GM23338 (cell line): ENCODE data around the gene WNK1. TPM values are rescaled to one million over a fixed set of nuclear protein-coding genes. Genes with fewer than 3 reads are reported as not detected.
"Not testable (repeated sequence)": the region's sequence is repeated elsewhere in the genome, so short reads cannot be mapped to it uniquely, and the experiment has no call there.

Experiments used
- ATAC-seq: fragments of 200-7000 bp; cut with Tn5 transposase; 3 replicates; pipeline ENCODE4 v1.9.1; 2020
- DNase-seq: peaks from one replicate; pipeline ENCODE4 v3.0.0-alpha.2; 2015; ENCODE audit warnings: low spot score
- H2AFZ ChIP-seq: fragments of 200-600 bp; sonication (generic); 2 replicates; pipeline ENCODE4 v1.8.0; 2016; ENCODE audit warnings: antibody characterized with exemption, mild to moderate bottlenecking, moderate library complexity
- H3F3A ChIP-seq: fragments of 200-600 bp; sonication (generic); replicated peaks from 2 replicates; pipeline ENCODE4 v1.8.0; 2017; ENCODE audit warnings: antibody characterized with exemption, mixed run types, low read depth
- H3K27ac ChIP-seq: fragments of 200-600 bp; sonication (generic); 2 replicates; pipeline ENCODE4 v1.6.1; 2016; ENCODE audit warnings: low read depth
- H3K27me3 ChIP-seq: fragments of 200-600 bp; sonication (generic); 2 replicates; pipeline ENCODE4 v1.8.0; 2016; ENCODE audit warnings: mild to moderate bottlenecking, mixed run types, moderate library complexity; ENCODE audit not compliant: insufficient read depth
- H3K36me3 ChIP-seq: fragments of 200-600 bp; sonication (generic); 2 replicates; pipeline ENCODE4 v1.8.0; 2016; ENCODE audit warnings: mild to moderate bottlenecking; ENCODE audit not compliant: insufficient read depth
- H3K4me1 ChIP-seq: fragments of 200-600 bp; sonication (generic); 2 replicates; pipeline ENCODE4 v1.8.0; 2016; ENCODE audit warnings: mild to moderate bottlenecking, moderate library complexity; ENCODE audit not compliant: insufficient read depth
- H3K4me2 ChIP-seq: fragments of 200-600 bp; sonication (generic); 2 replicates; pipeline ENCODE4 v1.7.1; 2017; ENCODE audit warnings: mixed run types
- H3K4me3 ChIP-seq: fragments of 200-600 bp; sonication (generic); 2 replicates; pipeline ENCODE4 v1.6.1; 2016; ENCODE audit warnings: mixed run types
- H3K79me2 ChIP-seq: fragments of 200-600 bp; sonication (generic); replicated peaks from 2 replicates; pipeline ENCODE4 v1.8.0; 2017; ENCODE audit warnings: mild to moderate bottlenecking; ENCODE audit not compliant: insufficient read depth
- H3K9me2 ChIP-seq: fragments of 200-600 bp; sonication (generic); 2 replicates; pipeline ENCODE4 v1.8.0; 2017; ENCODE audit not compliant: insufficient read depth
- H4K20me1 ChIP-seq: fragments of 200-600 bp; sonication (generic); replicated peaks from 2 replicates; pipeline ENCODE4 v1.8.0; 2017; ENCODE audit warnings: mild to moderate bottlenecking; ENCODE audit not compliant: insufficient read depth
- H3K27ac Mint-ChIP-seq: 2 replicates; pipeline ENCODE4 v1.8.0; 2020; ENCODE audit warnings: inconsistent platforms, mild to moderate bottlenecking, moderate library complexity, mixed read lengths
- H3K27me3 Mint-ChIP-seq: 3 replicates; pipeline ENCODE4 v1.8.0; 2022; ENCODE audit warnings: low read depth, mild to moderate bottlenecking, moderate library complexity, mixed read lengths, inconsistent platforms; ENCODE audit not compliant: insufficient read depth, poor library complexity
- H3K36me3 Mint-ChIP-seq: 3 replicates; pipeline ENCODE4 v1.8.0; 2021; ENCODE audit warnings: low read depth, mild to moderate bottlenecking, inconsistent platforms, moderate library complexity, mixed read lengths
- H3K4me1 Mint-ChIP-seq: 3 replicates; pipeline ENCODE4 v1.8.0; 2020; ENCODE audit warnings: mild to moderate bottlenecking, inconsistent platforms, mixed read lengths
- H3K4me3 Mint-ChIP-seq: 3 replicates; pipeline ENCODE4 v1.8.0; 2021; ENCODE audit warnings: moderate library complexity, mild to moderate bottlenecking, inconsistent platforms, mixed read lengths
- H3K9me3 Mint-ChIP-seq: 3 replicates; pipeline ENCODE4 v1.8.0; 2020; ENCODE audit warnings: moderate library complexity, mild to moderate bottlenecking, inconsistent platforms, mixed read lengths
- CREB1 ChIP-seq: fragments of 250-450 bp; sonication (Bioruptor Pico); IDR thresholded peaks from 2 replicates; pipeline ENCODE4 v1.5.0; 2020; ENCODE audit warnings: low read depth, mild to moderate bottlenecking, moderate library complexity
- EZH2 ChIP-seq: fragments of 200-600 bp; sonication (generic); IDR thresholded peaks from one replicate; pipeline ENCODE4 v1.8.0; 2017; ENCODE audit warnings: antibody characterized with exemption, mild to moderate bottlenecking, low read depth; ENCODE audit not compliant: unreplicated experiment
- JUNB ChIP-seq: IDR thresholded peaks from one replicate; pipeline ENCODE4 v1.6.1; 2016; ENCODE audit warnings: antibody characterized with exemption; ENCODE audit not compliant: unreplicated experiment
- NANOG ChIP-seq: IDR thresholded peaks from 2 replicates; pipeline ENCODE4 v1.6.1; 2016; ENCODE audit warnings: antibody characterized with exemption, borderline replicate concordance
- STAT1 ChIP-seq: IDR thresholded peaks from one replicate; pipeline ENCODE4 v1.6.1; 2016; ENCODE audit warnings: antibody characterized with exemption; ENCODE audit not compliant: unreplicated experiment
- polyA plus RNA-seq: library from polyadenylated mRNA; unstranded; fragments of >200 nt; fragmentation: Nextera tagmentation; extraction: Ambion mirVana; gene quantifications from 2 replicates; pipeline ENCODE4 v1.2.1, GENCODE V29; 2016
- total RNA-seq: library from RNA; depleted of rRNA; stranded (reverse); fragments of >200 nt; shearing (Covaris generic); gene quantifications from 2 replicates; pipeline ENCODE4 v1.2.3, GENCODE V29; 2014
- TF ChIP-seq, protein P1 (sequence below), 2 experiments: fragments of 200-600 bp in 1 of 2; sonication (generic) in 1 of 2; conservative IDR thresholded peaks; 2 replicates each; pipeline versions ENCODE4 v1.5.1 to v1.6.1; 2016 to 2017; ENCODE audit warnings: antibody characterized with exemption in 2 of 2, low read depth in 2 of 2, mild to moderate bottlenecking in 2 of 2, moderate library complexity in 1 of 2
- TF ChIP-seq, protein P2 (sequence below): IDR thresholded peaks from one replicate; pipeline ENCODE4 v1.6.1; 2018; ENCODE audit warnings: antibody characterized with exemption; ENCODE audit not compliant: unreplicated experiment

Gene WNK1
- total and polyA plus RNA-seq, 2 experiments from 2014 or later: 86.8 to 114 TPM

DNA sequence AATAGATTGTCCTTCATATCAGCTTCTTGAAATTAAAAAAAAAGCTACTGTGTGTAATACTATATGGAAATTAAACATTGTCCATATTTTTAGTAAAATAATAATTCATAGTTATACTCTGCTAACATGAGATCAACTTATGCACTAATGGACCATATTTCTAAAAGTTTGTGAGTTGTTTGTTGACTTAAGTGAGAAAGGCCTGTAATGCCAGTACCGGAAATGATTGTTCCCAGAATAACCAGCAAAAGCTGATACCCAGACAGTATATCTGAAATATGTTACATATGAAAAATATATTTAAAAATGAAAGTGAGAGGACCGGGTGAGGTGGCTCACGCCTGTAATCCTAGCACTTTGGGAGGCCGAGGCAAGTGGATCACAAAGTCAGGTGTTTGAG is 35.9 kb downstream of the WNK1 start:
- Histone ChIP-seq H3K4me3 (no peak overlapping the region), H3K9me2 (no peaks in the 10 kb centered on the region), H4K20me1 (peaks cover 38% of the 10 kb centered on the region), H3K4me1 (0 out of 2 replicates have a peak, but pooled peaks cover 3% of the 10 kb centered on the region), H2AFZ (no peak overlapping the region), H3K4me2 (no peak overlapping the region), H3K79me2 (peaks cover 93% of the 10 kb centered on the region), H3K36me3 (no peaks in the 10 kb centered on the region), H3K27me3 (no peaks in the 10 kb centered on the region), H3K27ac (no peak overlapping the region), H3F3A (no peaks in the 10 kb centered on the region)
- no peak for DNase-seq
- Mint-ChIP-seq H3K4me1 (peaks cover 12% of the 10 kb centered on the region; the same call in 2 of the 3 replicates), H3K9me3 (no peaks in the 10 kb centered on the region), H3K36me3 (no peaks in the 10 kb centered on the region), H3K4me3 (no peak overlapping the region), H3K27me3 (no peaks in the 10 kb centered on the region), H3K27ac (no peak overlapping the region)
- no peak for ATAC-seq
- no peak for TF ChIP-seq EZH2
- no peak for TF ChIP-seq STAT1
- TF ChIP-seq, protein P1, sequence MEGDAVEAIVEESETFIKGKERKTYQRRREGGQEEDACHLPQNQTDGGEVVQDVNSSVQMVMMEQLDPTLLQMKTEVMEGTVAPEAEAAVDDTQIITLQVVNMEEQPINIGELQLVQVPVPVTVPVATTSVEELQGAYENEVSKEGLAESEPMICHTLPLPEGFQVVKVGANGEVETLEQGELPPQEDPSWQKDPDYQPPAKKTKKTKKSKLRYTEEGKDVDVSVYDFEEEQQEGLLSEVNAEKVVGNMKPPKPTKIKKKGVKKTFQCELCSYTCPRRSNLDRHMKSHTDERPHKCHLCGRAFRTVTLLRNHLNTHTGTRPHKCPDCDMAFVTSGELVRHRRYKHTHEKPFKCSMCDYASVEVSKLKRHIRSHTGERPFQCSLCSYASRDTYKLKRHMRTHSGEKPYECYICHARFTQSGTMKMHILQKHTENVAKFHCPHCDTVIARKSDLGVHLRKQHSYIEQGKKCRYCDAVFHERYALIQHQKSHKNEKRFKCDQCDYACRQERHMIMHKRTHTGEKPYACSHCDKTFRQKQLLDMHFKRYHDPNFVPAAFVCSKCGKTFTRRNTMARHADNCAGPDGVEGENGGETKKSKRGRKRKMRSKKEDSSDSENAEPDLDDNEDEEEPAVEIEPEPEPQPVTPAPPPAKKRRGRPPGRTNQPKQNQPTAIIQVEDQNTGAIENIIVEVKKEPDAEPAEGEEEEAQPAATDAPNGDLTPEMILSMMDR (conservative IDR thresholded peaks at IDR 0.05; ENCODE audit: low read depth in 2 of 2): no peak
- TF ChIP-seq NANOG: no peak
- TF ChIP-seq JUNB: no peak
- TF ChIP-seq CREB1 (CRISPR knock-in tag): no peak
- TF ChIP-seq, protein P2, sequence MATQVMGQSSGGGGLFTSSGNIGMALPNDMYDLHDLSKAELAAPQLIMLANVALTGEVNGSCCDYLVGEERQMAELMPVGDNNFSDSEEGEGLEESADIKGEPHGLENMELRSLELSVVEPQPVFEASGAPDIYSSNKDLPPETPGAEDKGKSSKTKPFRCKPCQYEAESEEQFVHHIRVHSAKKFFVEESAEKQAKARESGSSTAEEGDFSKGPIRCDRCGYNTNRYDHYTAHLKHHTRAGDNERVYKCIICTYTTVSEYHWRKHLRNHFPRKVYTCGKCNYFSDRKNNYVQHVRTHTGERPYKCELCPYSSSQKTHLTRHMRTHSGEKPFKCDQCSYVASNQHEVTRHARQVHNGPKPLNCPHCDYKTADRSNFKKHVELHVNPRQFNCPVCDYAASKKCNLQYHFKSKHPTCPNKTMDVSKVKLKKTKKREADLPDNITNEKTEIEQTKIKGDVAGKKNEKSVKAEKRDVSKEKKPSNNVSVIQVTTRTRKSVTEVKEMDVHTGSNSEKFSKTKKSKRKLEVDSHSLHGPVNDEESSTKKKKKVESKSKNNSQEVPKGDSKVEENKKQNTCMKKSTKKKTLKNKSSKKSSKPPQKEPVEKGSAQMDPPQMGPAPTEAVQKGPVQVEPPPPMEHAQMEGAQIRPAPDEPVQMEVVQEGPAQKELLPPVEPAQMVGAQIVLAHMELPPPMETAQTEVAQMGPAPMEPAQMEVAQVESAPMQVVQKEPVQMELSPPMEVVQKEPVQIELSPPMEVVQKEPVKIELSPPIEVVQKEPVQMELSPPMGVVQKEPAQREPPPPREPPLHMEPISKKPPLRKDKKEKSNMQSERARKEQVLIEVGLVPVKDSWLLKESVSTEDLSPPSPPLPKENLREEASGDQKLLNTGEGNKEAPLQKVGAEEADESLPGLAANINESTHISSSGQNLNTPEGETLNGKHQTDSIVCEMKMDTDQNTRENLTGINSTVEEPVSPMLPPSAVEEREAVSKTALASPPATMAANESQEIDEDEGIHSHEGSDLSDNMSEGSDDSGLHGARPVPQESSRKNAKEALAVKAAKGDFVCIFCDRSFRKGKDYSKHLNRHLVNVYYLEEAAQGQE: no peak

DNA sequence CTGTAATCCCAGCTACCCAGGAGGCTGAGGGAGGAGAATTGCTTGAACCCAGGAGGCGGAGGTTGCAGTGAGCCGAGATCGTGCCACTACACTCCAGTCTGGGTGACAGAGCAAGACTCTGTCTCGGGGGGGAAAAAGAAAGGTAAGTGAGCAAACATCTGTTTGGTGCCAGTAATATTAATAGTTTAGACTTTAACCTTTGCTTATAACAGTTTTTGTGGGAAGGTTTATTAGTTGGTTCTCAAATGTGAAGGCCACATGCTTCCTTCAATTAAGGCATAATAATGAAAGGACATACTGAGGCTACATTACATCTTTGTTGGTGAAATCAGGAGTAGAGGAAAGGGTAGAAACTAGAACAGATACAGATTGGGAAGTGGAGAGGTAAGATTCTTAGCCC is 36.4 kb downstream of the WNK1 start:
- not testable (repeated sequence) for H3K27ac ChIP-seq, H3K27ac Mint-ChIP-seq, H3K4me2 ChIP-seq, H3K27me3 Mint-ChIP-seq, H3K4me3 Mint-ChIP-seq, H3K27me3 ChIP-seq, H2AFZ ChIP-seq, H3K9me3 Mint-ChIP-seq, H3K36me3 Mint-ChIP-seq, H3K4me1 ChIP-seq, H3F3A ChIP-seq, H3K9me2 ChIP-seq, H3K36me3 ChIP-seq, DNase-seq, ATAC-seq, H3K4me3 ChIP-seq
- H4K20me1 ChIP-seq: peaks cover 38% of the 10 kb centered on the region
- H3K4me1 Mint-ChIP-seq: peaks cover 12% of the 10 kb centered on the region; the same call in 2 of the 3 replicates
- peaks cover 98% of the 10 kb centered on the region for H3K79me2 ChIP-seq
